Keratinocyte (primary cell): ENCODE results near the gene EVC. TPM values are rescaled to one million over a fixed set of nuclear protein-coding genes. Genes with fewer than 3 reads are reported as not detected.

Source experiments
- DNase-seq: peaks from one replicate; pipeline ENCODE4 v3.0.0-alpha.2; 2011; ENCODE audit warnings: low read depth, missing footprints, low spot score
- FAIRE-seq: peaks from 2 replicates; lab custom pipeline; 2011; peaks lifted over from hg19 to GRCh38; lab: Jason Lieb, UNC
- H2AFZ ChIP-seq: 2 replicates; pipeline ENCODE4 v1.6.0; 2012; ENCODE audit warnings: low read length, control low read depth, inconsistent platforms; ENCODE audit not compliant: control insufficient read depth
- H3K27ac ChIP-seq: 2 replicates; pipeline ENCODE4 v1.5.1; 2011; ENCODE audit warnings: low read length; ENCODE audit not compliant: control insufficient read depth, insufficient read depth
- H3K27me3 ChIP-seq: 3 replicates; pipeline ENCODE4 v1.6.0; 2011; ENCODE audit warnings: low read length; ENCODE audit not compliant: control insufficient read depth, insufficient read depth; ENCODE audit errors: extremely low read depth
- H3K36me3 ChIP-seq, 2 experiments: 2 replicates in 1 of 2; 3 replicates in 1 of 2; pipeline ENCODE4 v1.5.1; 2011; ENCODE audit warnings: low read length in 2 of 2, mild to moderate bottlenecking in 1 of 2; ENCODE audit not compliant: control insufficient read depth in 2 of 2, insufficient read depth in 2 of 2; ENCODE audit errors: extremely low read depth in 1 of 2
- H3K4me1 ChIP-seq: 3 replicates; pipeline ENCODE4 v1.5.1; 2011; ENCODE audit warnings: low read length; ENCODE audit not compliant: control insufficient read depth, insufficient read depth; ENCODE audit errors: extremely low read depth
- H3K4me2 ChIP-seq: 3 replicates; pipeline ENCODE4 v1.6.0; 2011; ENCODE audit warnings: low read depth, low read length; ENCODE audit not compliant: control insufficient read depth, insufficient read depth; ENCODE audit errors: extremely low read depth
- H3K4me3 ChIP-seq, 3 experiments: fragments of 200-600 bp in 1 of 3; sonication (generic) in 1 of 3; 2 replicates in 2 of 3; 3 replicates in 1 of 3; pipeline ENCODE4 v1.5.1; 2011 to 2016; ENCODE audit warnings: low read length in 3 of 3, mild to moderate bottlenecking in 3 of 3, control low read depth in 2 of 3, inconsistent platforms in 1 of 3, low read depth in 1 of 3, mixed read lengths in 1 of 3, mixed run types in 1 of 3, moderate library complexity in 1 of 3; ENCODE audit not compliant: control insufficient read depth in 2 of 3, insufficient read depth in 2 of 3; ENCODE audit errors: extremely low read depth in 1 of 3
- H3K79me2 ChIP-seq: 2 replicates; pipeline ENCODE4 v1.6.0; 2012; ENCODE audit warnings: low read length; ENCODE audit not compliant: control insufficient read depth, insufficient read depth
- H3K9ac ChIP-seq: 3 replicates; pipeline ENCODE4 v1.6.0; 2011; ENCODE audit warnings: low read length; ENCODE audit not compliant: control insufficient read depth, insufficient read depth; ENCODE audit errors: extremely low read depth
- H3K9me1 ChIP-seq: 3 replicates; pipeline ENCODE4 v1.6.0; 2011; ENCODE audit warnings: low read length; ENCODE audit not compliant: control insufficient read depth, insufficient read depth; ENCODE audit errors: extremely low read depth
- H3K9me3 ChIP-seq: 2 replicates; pipeline ENCODE4 v1.5.1; 2012; ENCODE audit warnings: low read depth, low read length; ENCODE audit not compliant: control insufficient read depth
- H4K20me1 ChIP-seq: 3 replicates; pipeline ENCODE4 v1.6.0; 2011; ENCODE audit warnings: low read length; ENCODE audit not compliant: control insufficient read depth, insufficient read depth; ENCODE audit errors: extremely low read depth
- CTCF ChIP-seq, 3 experiments: IDR thresholded peaks in 1 of 3; conservative IDR thresholded peaks in 1 of 3; optimal IDR thresholded peaks in 1 of 3; 2 replicates in 2 of 3; 3 replicates in 1 of 3; pipeline versions ENCODE3 to v1.5.1; 2011; ENCODE audit warnings: low read length in 3 of 3, mild to moderate bottlenecking in 3 of 3, moderate library complexity in 2 of 3, control low read depth in 1 of 3, inconsistent platforms in 1 of 3; ENCODE audit not compliant: insufficient read depth in 2 of 3; ENCODE audit errors: extremely low read depth in 1 of 3
- EZH2 ChIP-seq: IDR thresholded peaks from one replicate; pipeline ENCODE4 v1.6.1; 2012; ENCODE audit warnings: inconsistent platforms, mild to moderate bottlenecking, low read length, moderate library complexity
- dilution Hi-C: fragments of 300-500 bp; cut with MboI; formaldehyde crosslinking; loops from one replicate; pipeline ENCODE4 v1.7.0; 2020; ENCODE audit warnings: low sequenced_read_pairs; ENCODE audit not compliant: extremely low pct_ligation_motif_present
- polyA plus RNA-seq, 5 experiments: library from polyadenylated mRNA; depleted of rRNA in 3 of 5; stranded (reverse) in 3 of 5; stranded (forward) in 1 of 5; unstranded in 1 of 5; fragments of >200 nt; gene quantifications; 1 replicate in 1 of 5; 2 replicates in 3 of 5; 3 replicates in 1 of 5; pipeline versions ENCODE4 v1.2.1 to v1.2.3, GENCODE V29; 2011 to 2012; ENCODE audit warnings: missing spikeins in 2 of 5, low read depth in 1 of 5, low replicate concordance in 1 of 5

EVC gene
- polyA plus RNA-seq, 1 donor (not counting 4 experiments of a cell fraction or from before 2014, with no cell fraction given) = 7.3 TPM

- Histone ChIP-seq H3K4me3 (no peak overlapping the region), H3K4me2 (no peak overlapping the region), H3K9me1 (no peaks in the 10 kb centered on the region), H3K27ac (no peak overlapping the region), H4K20me1 (no peaks in the 10 kb centered on the region), H3K9ac (no peak overlapping the region), H3K36me3 (peaks cover 6 to 8% of the 10 kb centered on the region in 2 experiments), H3K4me1 (peaks cover 15% of the 10 kb centered on the region), H3K27me3 (no peaks in the 10 kb centered on the region), H2AFZ (no peak overlapping the region), H3K9me3 (no peaks in the 10 kb centered on the region), H3K79me2 (peaks cover 15% of the 10 kb centered on the region)
- dilution Hi-C loops = no loop called here
- TF ChIP-seq EZH2 (no peak), CTCF (optimal IDR thresholded peaks at IDR 0.05 in 1 of 3, IDR thresholded peaks at IDR 0.05 in 1 of 3, conservative IDR thresholded peaks at IDR 0.05 in 1 of 3; ENCODE audit: extremely low read depth in 1 of 3, insufficient read depth in 2 of 3, low read length in 3 of 3) (no peak)
- FAIRE-seq = no peak
- no peak for DNase-seq
These were observed 7.2 kb upstream of the EVC start for GRCh38 chr4:5703831-5704230.

GRCh38 chr4:5704276-5704675, 6.7 kb upstream of the EVC start:
- dilution Hi-C loops = no loop called here
- peaks cover 15% of the 10 kb centered on the region for H3K79me2 ChIP-seq
- no peak for FAIRE-seq
- DNase-seq = no peak
- no peaks in the 10 kb centered on the region for H4K20me1 ChIP-seq
- H3K27me3 ChIP-seq = no peaks in the 10 kb centered on the region
- TF ChIP-seq EZH2 (no peak), CTCF (optimal IDR thresholded peaks at IDR 0.05 in 1 of 3, IDR thresholded peaks at IDR 0.05 in 1 of 3, conservative IDR thresholded peaks at IDR 0.05 in 1 of 3; ENCODE audit: extremely low read depth in 1 of 3, insufficient read depth in 2 of 3, low read length in 3 of 3) (no peak)
- H3K4me1 ChIP-seq = peaks cover 19% of the 10 kb centered on the region
- H3K9me1 ChIP-seq = no peaks in the 10 kb centered on the region
- H3K4me2 ChIP-seq = no peak overlapping the region
- H3K9me3 ChIP-seq = no peaks in the 10 kb centered on the region
- H3K27ac ChIP-seq = no peak overlapping the region
- H3K4me3 ChIP-seq = no peak overlapping the region
- no peak overlapping the region for H3K9ac ChIP-seq
- H3K36me3 ChIP-seq = peaks cover 6% of the 10 kb centered on the region in 2 experiments
- H2AFZ ChIP-seq = no peak overlapping the region
